ENCODE measurements around the gene DPYD. TPM values are rescaled to one million over a fixed set of nuclear protein-coding genes. Genes with fewer than 3 reads are reported as not detected.

Gene DPYD
- total RNA-seq, 1 donor: 103 TPM

GRCh38 chr1:97082160-97082848 is 838.5 kb downstream of the DPYD start:
- Histone ChIP-seq H3K4me1 (ENCODE audit: insufficient read depth, low read length) (no peaks in the 10 kb centered on the region), H3K9me3 (ENCODE audit: low read depth, low read length) (no peaks in the 10 kb centered on the region), H3K4me3 (ENCODE audit: low read length) (no peak overlapping the region), H3K27me3 (ENCODE audit: insufficient read depth, low read length) (no peaks in the 10 kb centered on the region)

GRCh38 chr1:97078872-97079271 is 842.0 kb downstream of the DPYD start:
- H3K27me3 ChIP-seq (ENCODE audit: insufficient read depth, low read length): no peaks in the 10 kb centered on the region
- no peaks in the 10 kb centered on the region for H3K9me3 ChIP-seq (ENCODE audit: low read depth, low read length)
- no peaks in the 10 kb centered on the region for H3K4me1 ChIP-seq (ENCODE audit: insufficient read depth, low read length)
- H3K4me3 ChIP-seq (ENCODE audit: low read length): no peak overlapping the region

- Histone ChIP-seq H3K4me3 (ENCODE audit: low read length) (no peak overlapping the region), H3K4me1 (ENCODE audit: insufficient read depth, low read length) (no peaks in the 10 kb centered on the region), H3K9me3 (ENCODE audit: low read depth, low read length) (no peaks in the 10 kb centered on the region), H3K27me3 (ENCODE audit: insufficient read depth, low read length) (no peaks in the 10 kb centered on the region)
Measured at GRCh38 chr1:97077221-97077620, 843.6 kb downstream of the DPYD start.

GRCh38 chr1:97074771-97075170 is 846.1 kb downstream of the DPYD start:
- H3K4me3 ChIP-seq (ENCODE audit: low read length): no peak overlapping the region
- no peaks in the 10 kb centered on the region for H3K4me1 ChIP-seq (ENCODE audit: insufficient read depth, low read length)
- no peaks in the 10 kb centered on the region for H3K27me3 ChIP-seq (ENCODE audit: insufficient read depth, low read length)
- no peaks in the 10 kb centered on the region for H3K9me3 ChIP-seq (ENCODE audit: low read depth, low read length)

DNA sequence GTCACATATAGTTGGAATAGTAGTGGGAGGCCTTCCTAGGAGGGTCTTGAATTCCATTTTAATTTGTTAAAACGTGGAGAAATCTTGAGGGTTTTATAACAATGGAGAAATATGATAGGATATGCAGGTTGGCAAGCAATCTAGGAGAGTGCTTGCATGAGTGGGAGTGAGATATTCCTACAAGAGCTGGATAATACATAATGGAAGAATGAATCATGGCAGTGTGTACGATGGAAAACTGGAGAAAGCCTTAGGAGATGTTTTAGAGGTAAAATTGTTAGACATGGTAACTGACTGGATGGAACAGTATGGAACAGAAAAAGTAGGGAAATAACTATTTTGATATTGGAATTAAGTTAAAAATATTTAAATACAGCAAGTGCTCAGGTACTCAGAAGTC is 846.9 kb downstream of the DPYD start:
- Histone ChIP-seq H3K27me3 (ENCODE audit: insufficient read depth, low read length) (no peaks in the 10 kb centered on the region), H3K9me3 (ENCODE audit: low read depth, low read length) (no peaks in the 10 kb centered on the region), H3K4me1 (ENCODE audit: insufficient read depth, low read length) (no peaks in the 10 kb centered on the region), H3K4me3 (ENCODE audit: low read length) (no peak overlapping the region)

- H3K9me3 ChIP-seq (ENCODE audit: low read depth, low read length): no peaks in the 10 kb centered on the region
- H3K27me3 ChIP-seq (ENCODE audit: insufficient read depth, low read length): no peaks in the 10 kb centered on the region
- no peak overlapping the region for H3K4me3 ChIP-seq (ENCODE audit: low read length)
- H3K4me1 ChIP-seq (ENCODE audit: insufficient read depth, low read length): no peaks in the 10 kb centered on the region
Measured at GRCh38 chr1:97073169-97073568, 847.7 kb downstream of the DPYD start.

GRCh38 chr1:97071173-97071572 is 849.7 kb downstream of the DPYD start:
- H3K9me3 ChIP-seq (ENCODE audit: low read depth, low read length): peaks cover 2% of the 10 kb centered on the region
- no peak overlapping the region for H3K4me3 ChIP-seq (ENCODE audit: low read length)
- no peaks in the 10 kb centered on the region for H3K4me1 ChIP-seq (ENCODE audit: insufficient read depth, low read length)
- no peaks in the 10 kb centered on the region for H3K27me3 ChIP-seq (ENCODE audit: insufficient read depth, low read length)

DNA sequence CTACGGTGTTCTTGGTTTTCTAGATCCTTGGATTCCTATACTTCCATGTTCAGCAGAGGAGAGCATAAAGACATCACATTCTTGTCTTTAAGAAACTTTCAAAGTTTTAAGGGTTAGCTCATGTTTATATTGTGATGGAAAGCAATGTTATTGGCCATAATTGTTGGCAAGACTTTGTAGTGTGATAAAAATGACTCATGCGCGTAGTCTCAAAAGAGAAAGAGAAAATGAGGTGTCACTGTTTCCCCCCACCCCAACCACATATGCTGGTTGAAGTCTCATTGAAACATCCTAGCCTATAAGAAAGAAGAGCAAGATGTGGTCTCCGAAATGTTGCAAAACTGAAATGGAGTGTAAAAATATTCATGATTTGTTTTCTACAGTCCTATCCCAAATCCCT is 850.5 kb downstream of the DPYD start:
- Histone ChIP-seq H3K9me3 (ENCODE audit: low read depth, low read length) (peaks cover 5% of the 10 kb centered on the region), H3K27me3 (ENCODE audit: insufficient read depth, low read length) (no peaks in the 10 kb centered on the region), H3K4me1 (ENCODE audit: insufficient read depth, low read length) (no peaks in the 10 kb centered on the region), H3K4me3 (ENCODE audit: low read length) (no peak overlapping the region)

- Histone ChIP-seq H3K9me3 (ENCODE audit: low read depth, low read length) (peaks cover 5% of the 10 kb centered on the region), H3K4me1 (ENCODE audit: insufficient read depth, low read length) (no peaks in the 10 kb centered on the region)
Measured at GRCh38 chr1:97069312-97069711, 851.5 kb downstream of the DPYD start.

DNA sequence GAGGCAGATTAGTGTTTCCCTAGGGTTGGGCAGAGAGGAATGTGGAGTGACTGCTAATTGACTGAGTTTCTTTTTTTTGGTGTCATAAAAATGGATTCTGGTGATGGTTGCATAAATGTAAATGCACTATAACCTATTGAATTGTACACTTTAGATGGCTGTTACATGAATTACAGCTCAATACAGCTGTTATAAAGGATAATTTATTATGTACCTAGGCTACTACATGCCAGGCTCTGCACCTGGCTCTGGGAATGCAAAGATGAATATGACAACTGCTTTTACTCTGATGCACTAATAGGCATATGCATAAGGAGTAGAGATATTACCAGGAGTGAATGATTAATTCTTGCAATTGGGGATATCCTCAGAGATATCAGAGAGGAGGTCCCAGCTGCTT is 854.0 kb downstream of the DPYD start:
- no peak overlapping the region for H3K4me3 ChIP-seq (ENCODE audit: low read length)
- H3K27me3 ChIP-seq (ENCODE audit: insufficient read depth, low read length): no peaks in the 10 kb centered on the region
- H3K4me1 ChIP-seq (ENCODE audit: insufficient read depth, low read length): no peaks in the 10 kb centered on the region
- peaks cover 5% of the 10 kb centered on the region for H3K9me3 ChIP-seq (ENCODE audit: low read depth, low read length)

More at GRCh38 chr1:97069312-97069711, 851.5 kb downstream of the DPYD start:
- H3K4me3 ChIP-seq (ENCODE audit: low read length): no peak overlapping the region
- H3K27me3 ChIP-seq (ENCODE audit: insufficient read depth, low read length): no peaks in the 10 kb centered on the region

DNA sequence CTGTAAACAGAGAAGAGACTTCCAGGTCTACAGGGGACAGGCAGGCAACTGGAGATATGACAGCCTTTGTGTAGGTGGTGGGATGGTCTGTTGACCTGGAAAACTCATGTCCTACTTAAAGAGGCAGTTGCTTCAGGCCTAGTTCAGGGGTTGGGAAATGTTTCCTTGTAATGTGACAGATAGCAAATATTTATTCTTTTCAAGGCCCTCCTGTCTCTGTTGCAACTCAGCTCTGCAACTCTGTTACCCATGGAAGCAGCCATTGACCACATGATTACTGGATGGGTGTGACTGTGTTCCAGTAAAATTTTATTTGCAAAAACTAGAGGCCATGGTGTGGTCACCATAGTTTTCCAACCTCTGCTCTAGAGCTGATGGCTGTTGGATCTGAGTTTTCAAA is 857.3 kb downstream of the DPYD start:
- Histone ChIP-seq H3K9me3 (ENCODE audit: low read depth, low read length) (peaks cover 5% of the 10 kb centered on the region), H3K4me3 (ENCODE audit: low read length) (no peak overlapping the region), H3K4me1 (ENCODE audit: insufficient read depth, low read length) (no peaks in the 10 kb centered on the region), H3K27me3 (ENCODE audit: insufficient read depth, low read length) (no peaks in the 10 kb centered on the region)

- H3K4me3 ChIP-seq (ENCODE audit: low read length): no peak overlapping the region
- peaks cover 5% of the 10 kb centered on the region for H3K9me3 ChIP-seq (ENCODE audit: low read depth, low read length)
- no peaks in the 10 kb centered on the region for H3K4me1 ChIP-seq (ENCODE audit: insufficient read depth, low read length)
- no peaks in the 10 kb centered on the region for H3K27me3 ChIP-seq (ENCODE audit: insufficient read depth, low read length)
Measured at GRCh38 chr1:97061604-97062003, 859.2 kb downstream of the DPYD start.

DNA sequence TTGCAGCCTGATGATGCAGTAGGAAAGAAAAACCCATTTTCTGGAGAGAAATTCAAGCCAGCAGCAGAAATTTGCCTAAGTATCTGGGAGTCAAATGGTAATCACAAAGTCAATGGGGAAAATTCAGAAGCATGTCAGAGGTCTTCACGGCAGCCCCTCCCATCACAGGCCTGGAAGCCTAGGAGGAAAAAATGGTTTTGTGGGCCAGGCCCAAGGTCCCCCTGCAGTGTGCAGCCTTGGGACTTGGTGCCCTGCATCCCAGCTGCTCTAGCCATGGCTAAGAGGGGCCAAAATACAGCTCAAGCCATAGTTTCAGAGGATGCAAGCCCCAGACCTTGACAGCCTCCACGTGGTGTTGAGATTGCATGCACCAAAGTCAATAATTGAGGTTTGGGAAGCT is 864.4 kb downstream of the DPYD start:
- no peak overlapping the region for H3K4me3 ChIP-seq (ENCODE audit: low read length)
- no peaks in the 10 kb centered on the region for H3K27me3 ChIP-seq (ENCODE audit: insufficient read depth, low read length)
- H3K4me1 ChIP-seq (ENCODE audit: insufficient read depth, low read length): no peaks in the 10 kb centered on the region
- H3K9me3 ChIP-seq (ENCODE audit: low read depth, low read length): no peaks in the 10 kb centered on the region

DNA sequence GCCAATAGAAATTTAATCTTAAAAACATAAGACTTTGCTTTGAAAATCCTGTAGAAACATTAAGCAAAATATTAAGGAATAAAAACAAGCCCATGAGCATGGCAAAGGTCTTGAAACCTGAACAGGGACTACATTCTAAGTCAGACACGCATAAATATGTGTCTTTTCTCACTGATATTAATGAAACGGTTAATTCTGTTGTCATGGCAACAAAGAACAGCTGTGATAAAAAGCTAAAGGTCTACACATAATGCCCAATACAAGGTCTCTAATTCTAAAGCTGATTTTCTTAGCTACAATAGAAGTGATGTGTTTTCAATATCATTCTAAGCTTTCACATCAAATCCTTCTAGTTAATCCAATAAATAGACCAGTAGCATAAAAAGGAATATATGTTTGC is 867.6 kb downstream of the DPYD start:
- no peaks in the 10 kb centered on the region for H3K9me3 ChIP-seq (ENCODE audit: low read depth, low read length)
- H3K4me3 ChIP-seq (ENCODE audit: low read length): no peak overlapping the region
- H3K4me1 ChIP-seq (ENCODE audit: insufficient read depth, low read length): no peaks in the 10 kb centered on the region
- no peaks in the 10 kb centered on the region for H3K27me3 ChIP-seq (ENCODE audit: insufficient read depth, low read length)

GRCh38 chr1:97051823-97052222 is 869.0 kb downstream of the DPYD start:
- Histone ChIP-seq H3K9me3 (ENCODE audit: low read depth, low read length) (no peaks in the 10 kb centered on the region), H3K27me3 (ENCODE audit: insufficient read depth, low read length) (no peaks in the 10 kb centered on the region), H3K4me1 (ENCODE audit: insufficient read depth, low read length) (no peaks in the 10 kb centered on the region), H3K4me3 (ENCODE audit: low read length) (no peak overlapping the region)

DNA sequence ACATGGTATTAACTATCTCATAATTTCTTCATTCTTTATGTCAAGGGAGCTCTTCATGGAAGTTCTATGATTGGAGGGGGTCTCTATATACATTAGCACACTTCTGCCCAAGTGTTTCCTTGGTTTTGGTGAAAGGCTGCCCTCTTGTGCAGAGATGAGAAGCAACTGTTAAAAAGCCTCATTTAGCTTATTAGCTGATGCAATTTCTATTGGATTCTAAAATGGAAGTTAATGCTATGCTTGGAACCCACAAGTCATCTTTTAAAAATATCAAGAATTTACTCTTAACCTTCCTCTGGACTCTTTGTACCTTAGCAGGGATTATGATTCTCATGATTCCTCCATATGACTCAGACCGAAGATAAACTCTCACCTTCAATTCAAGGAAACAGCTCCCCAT is 870.3 kb downstream of the DPYD start:
- Histone ChIP-seq H3K9me3 (ENCODE audit: low read depth, low read length) (no peaks in the 10 kb centered on the region), H3K4me3 (ENCODE audit: low read length) (no peak overlapping the region), H3K27me3 (ENCODE audit: insufficient read depth, low read length) (no peaks in the 10 kb centered on the region), H3K4me1 (ENCODE audit: insufficient read depth, low read length) (no peaks in the 10 kb centered on the region)

Data from mononuclear cell (primary cell).